Fibroblast of lung (primary cell): Measurements from ENCODE around the gene AMIGO3. TPM values are rescaled to one million over a fixed set of nuclear protein-coding genes. Genes with fewer than 3 reads are reported as not detected.

Source experiments
- DNase-seq, 2 donors: peaks; one replicate each; pipeline versions ENCODE4 v3.0.0 to v3.0.0-alpha.2; 2010; ENCODE audit warnings: low read depth in 2 of 2
- H2AFZ ChIP-seq: 2 replicates; pipeline ENCODE4 v1.5.1; 2012; ENCODE audit warnings: low read length, control low read depth, inconsistent platforms
- H3K27ac ChIP-seq: 2 replicates; pipeline ENCODE4 v1.5.1; 2011; ENCODE audit warnings: low read length, control low read depth; ENCODE audit not compliant: insufficient read depth
- H3K27me3 ChIP-seq: 2 replicates; pipeline ENCODE4 v1.5.1; 2011; ENCODE audit warnings: mild to moderate bottlenecking, low read length; ENCODE audit not compliant: control insufficient read depth, insufficient read depth
- H3K36me3 ChIP-seq: 2 replicates; pipeline ENCODE4 v1.5.1; 2011; ENCODE audit warnings: low read length; ENCODE audit not compliant: control insufficient read depth, insufficient read depth
- H3K4me1 ChIP-seq: 2 replicates; pipeline ENCODE4 v1.5.1; 2011; ENCODE audit warnings: low read length; ENCODE audit not compliant: control insufficient read depth, insufficient read depth; ENCODE audit errors: extremely low read depth
- H3K4me2 ChIP-seq: 2 replicates; pipeline ENCODE4 v1.5.1; 2011; ENCODE audit warnings: low read length, control low read depth; ENCODE audit not compliant: insufficient read depth; ENCODE audit errors: extremely low read depth
- H3K4me3 ChIP-seq, 4 experiments: fragments of 200-600 bp in 1 of 4; sonication (generic) in 1 of 4; replicated peaks in 1 of 4; 2 replicates each; pipeline ENCODE4 v1.5.1; 2011 to 2016; ENCODE audit warnings: low read length in 4 of 4, low read depth in 3 of 4, mild to moderate bottlenecking in 3 of 4, control low read depth in 2 of 4, inconsistent platforms in 1 of 4, mixed read lengths in 1 of 4; ENCODE audit not compliant: insufficient read depth in 1 of 4; ENCODE audit errors: control extremely low read depth in 1 of 4
- H3K79me2 ChIP-seq: 2 replicates; pipeline ENCODE4 v1.5.1; 2012; ENCODE audit warnings: mild to moderate bottlenecking, low read length, inconsistent platforms; ENCODE audit not compliant: control insufficient read depth, insufficient read depth
- H3K9ac ChIP-seq: 2 replicates; pipeline ENCODE4 v1.5.1; 2011; ENCODE audit warnings: mild to moderate bottlenecking, low read length, control low read depth; ENCODE audit not compliant: insufficient read depth
- H3K9me3 ChIP-seq: 2 replicates; pipeline ENCODE4 v1.5.1; 2012; ENCODE audit warnings: low read depth, low read length; ENCODE audit not compliant: control insufficient read depth, insufficient read depth
- H4K20me1 ChIP-seq: 2 replicates; pipeline ENCODE4 v1.5.1; 2011; ENCODE audit warnings: low read length; ENCODE audit not compliant: control insufficient read depth, insufficient read depth; ENCODE audit errors: extremely low read depth
- EZH2 ChIP-seq: IDR thresholded peaks from 2 replicates; pipeline ENCODE4 v1.5.1; 2012; ENCODE audit warnings: low read length, control low read depth, mild to moderate bottlenecking; ENCODE audit errors: missing control alignments
- polyA plus RNA-seq, 2 donors: library from polyadenylated mRNA; depleted of rRNA in 1 of 2; stranded (reverse) in 1 of 2; unstranded in 1 of 2; fragments of >200 nt; gene quantifications; 2 replicates each; pipeline ENCODE4 v1.2.1, GENCODE V29; 2011 to 2012; ENCODE audit warnings: missing spikeins in 1 of 2
- total RNA-seq: library from RNA; depleted of rRNA; stranded (reverse); fragments of >200 nt; gene quantifications from 2 replicates; pipeline ENCODE4 v1.2.1, GENCODE V29; 2014
- TF ChIP-seq, protein P1 (sequence below), 2 donors: IDR thresholded peaks in 1 of 2; conservative IDR thresholded peaks in 1 of 2; 1 replicate in 1 of 2; 2 replicates in 1 of 2; pipeline ENCODE4 v1.5.1; 2011 to 2012; ENCODE audit warnings: low read length in 2 of 2, control low read depth in 1 of 2, inconsistent platforms in 1 of 2, low read depth in 1 of 2, mild to moderate bottlenecking in 1 of 2

The AMIGO3 gene
- total and polyA plus RNA-seq, 2 donors (not counting 1 experiment from before 2014, with no cell fraction given): 0.33 TPM; not detected in 1

DNA sequence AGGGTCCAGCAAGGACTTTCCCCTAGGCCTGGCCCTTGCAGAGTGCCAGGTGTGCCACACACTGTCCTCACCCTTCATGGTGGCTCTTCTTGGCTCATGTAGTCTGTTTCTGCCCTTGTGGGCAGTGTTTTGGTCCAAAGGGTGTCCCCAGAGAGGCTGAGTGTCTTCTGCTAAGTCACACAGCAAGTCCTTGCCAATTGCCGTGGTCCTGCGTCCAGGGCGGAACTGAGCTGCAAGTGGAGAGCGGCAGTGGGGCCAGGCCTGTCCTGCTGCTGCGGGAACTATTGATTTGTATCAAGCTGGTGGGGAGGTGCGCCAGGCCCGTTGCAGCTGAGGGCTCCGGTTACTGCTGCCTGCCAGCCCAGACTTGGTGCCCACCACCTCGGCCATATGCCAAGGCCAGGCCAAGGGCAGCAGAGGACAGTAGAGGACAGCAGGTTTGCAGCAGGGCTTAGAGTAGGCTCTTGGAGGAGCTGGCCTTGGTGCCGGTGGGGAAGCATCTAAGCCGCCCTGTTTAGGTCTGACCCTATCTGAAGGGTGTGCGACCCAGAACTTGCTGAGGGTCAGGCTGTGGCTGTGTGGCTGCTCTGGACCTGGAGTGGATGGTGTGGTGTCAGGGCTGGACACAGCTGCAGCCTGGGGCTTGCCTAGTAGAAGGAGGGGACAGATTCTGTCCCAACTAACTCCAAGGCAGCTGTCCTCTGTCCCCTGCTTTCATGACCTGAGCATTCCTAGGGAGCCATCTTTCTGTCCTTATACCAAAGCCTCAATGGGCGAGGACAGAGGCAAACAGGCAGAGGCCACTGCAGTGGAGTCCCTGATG, 4.5 kb downstream of the AMIGO3 start:
- H3K9me3 ChIP-seq: no peaks in the 10 kb centered on the region
- H3K27me3 ChIP-seq: no peaks in the 10 kb centered on the region
- no peaks in the 10 kb centered on the region for H3K79me2 ChIP-seq
- no peak overlapping the region for H2AFZ ChIP-seq
- no peaks in the 10 kb centered on the region for H4K20me1 ChIP-seq
- no peak overlapping the region for H3K4me3 ChIP-seq
- TF ChIP-seq, protein P1, sequence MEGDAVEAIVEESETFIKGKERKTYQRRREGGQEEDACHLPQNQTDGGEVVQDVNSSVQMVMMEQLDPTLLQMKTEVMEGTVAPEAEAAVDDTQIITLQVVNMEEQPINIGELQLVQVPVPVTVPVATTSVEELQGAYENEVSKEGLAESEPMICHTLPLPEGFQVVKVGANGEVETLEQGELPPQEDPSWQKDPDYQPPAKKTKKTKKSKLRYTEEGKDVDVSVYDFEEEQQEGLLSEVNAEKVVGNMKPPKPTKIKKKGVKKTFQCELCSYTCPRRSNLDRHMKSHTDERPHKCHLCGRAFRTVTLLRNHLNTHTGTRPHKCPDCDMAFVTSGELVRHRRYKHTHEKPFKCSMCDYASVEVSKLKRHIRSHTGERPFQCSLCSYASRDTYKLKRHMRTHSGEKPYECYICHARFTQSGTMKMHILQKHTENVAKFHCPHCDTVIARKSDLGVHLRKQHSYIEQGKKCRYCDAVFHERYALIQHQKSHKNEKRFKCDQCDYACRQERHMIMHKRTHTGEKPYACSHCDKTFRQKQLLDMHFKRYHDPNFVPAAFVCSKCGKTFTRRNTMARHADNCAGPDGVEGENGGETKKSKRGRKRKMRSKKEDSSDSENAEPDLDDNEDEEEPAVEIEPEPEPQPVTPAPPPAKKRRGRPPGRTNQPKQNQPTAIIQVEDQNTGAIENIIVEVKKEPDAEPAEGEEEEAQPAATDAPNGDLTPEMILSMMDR (conservative IDR thresholded peaks at IDR 0.05 in 1 of 2, IDR thresholded peaks at IDR 0.05 in 1 of 2; ENCODE audit: low read depth in 1 of 2, low read length in 2 of 2): no peak
- TF ChIP-seq EZH2: no peak
- peaks cover 6% of the 10 kb centered on the region for H3K36me3 ChIP-seq
- peaks cover 5% of the 10 kb centered on the region for H3K4me1 ChIP-seq
- H3K27ac ChIP-seq: no peak overlapping the region
- H3K4me2 ChIP-seq: no peak overlapping the region
- DNase-seq: no peak
- no peak overlapping the region for H3K9ac ChIP-seq

DNA sequence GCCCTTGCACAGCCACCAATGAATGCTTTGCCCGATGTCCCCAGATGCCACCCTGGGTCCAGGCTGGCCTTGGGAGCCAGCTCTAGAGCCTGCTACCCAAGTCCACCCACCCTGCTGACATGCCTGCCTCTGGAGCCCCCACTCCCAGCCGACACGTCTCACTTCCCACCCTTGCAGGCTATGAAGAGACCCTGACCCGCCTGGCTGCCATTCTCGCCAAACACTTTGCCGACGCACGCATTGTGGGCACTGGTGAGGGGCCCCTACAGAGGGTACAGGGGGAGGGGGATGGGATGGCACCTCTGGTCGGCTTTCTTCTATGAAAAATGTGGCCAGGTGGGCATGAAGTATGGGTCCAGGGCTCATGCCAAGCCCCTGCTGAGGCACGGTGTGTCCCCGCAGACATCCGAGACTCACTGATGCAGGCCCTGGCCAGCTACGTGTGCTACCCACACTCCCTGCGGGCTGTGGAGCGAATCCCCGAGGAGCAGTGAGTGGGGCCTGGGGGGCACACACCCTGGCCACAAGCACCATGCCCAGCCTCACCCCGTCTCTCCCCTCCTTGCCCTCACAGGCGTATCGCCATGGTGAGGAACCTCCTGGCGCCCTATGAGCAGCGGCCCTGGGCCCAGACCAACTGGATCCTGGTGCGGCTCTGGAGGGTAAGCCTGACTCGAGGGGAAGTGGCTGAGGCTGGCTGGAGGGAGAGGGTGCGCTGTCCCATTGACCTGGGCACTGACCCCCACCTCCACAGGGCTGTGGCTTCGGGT, 6.0 kb downstream of the AMIGO3 start:
- no peaks in the 10 kb centered on the region for H3K9me3 ChIP-seq
- H4K20me1 ChIP-seq: no peaks in the 10 kb centered on the region
- no peaks in the 10 kb centered on the region for H3K79me2 ChIP-seq
- no peaks in the 10 kb centered on the region for H3K4me1 ChIP-seq
- H3K4me3 ChIP-seq: no peak overlapping the region
- no peak overlapping the region for H3K9ac ChIP-seq
- no peaks in the 10 kb centered on the region for H3K27me3 ChIP-seq
- DNase-seq: no peak
- no peak for TF ChIP-seq EZH2
- TF ChIP-seq, protein P1 (conservative IDR thresholded peaks at IDR 0.05 in 1 of 2, IDR thresholded peaks at IDR 0.05 in 1 of 2; ENCODE audit: low read depth in 1 of 2, low read length in 2 of 2): no peak
- peaks cover 6% of the 10 kb centered on the region for H3K36me3 ChIP-seq
- H3K27ac ChIP-seq: no peak overlapping the region
- H2AFZ ChIP-seq: no peak overlapping the region
- H3K4me2 ChIP-seq: no peak overlapping the region

DNA sequence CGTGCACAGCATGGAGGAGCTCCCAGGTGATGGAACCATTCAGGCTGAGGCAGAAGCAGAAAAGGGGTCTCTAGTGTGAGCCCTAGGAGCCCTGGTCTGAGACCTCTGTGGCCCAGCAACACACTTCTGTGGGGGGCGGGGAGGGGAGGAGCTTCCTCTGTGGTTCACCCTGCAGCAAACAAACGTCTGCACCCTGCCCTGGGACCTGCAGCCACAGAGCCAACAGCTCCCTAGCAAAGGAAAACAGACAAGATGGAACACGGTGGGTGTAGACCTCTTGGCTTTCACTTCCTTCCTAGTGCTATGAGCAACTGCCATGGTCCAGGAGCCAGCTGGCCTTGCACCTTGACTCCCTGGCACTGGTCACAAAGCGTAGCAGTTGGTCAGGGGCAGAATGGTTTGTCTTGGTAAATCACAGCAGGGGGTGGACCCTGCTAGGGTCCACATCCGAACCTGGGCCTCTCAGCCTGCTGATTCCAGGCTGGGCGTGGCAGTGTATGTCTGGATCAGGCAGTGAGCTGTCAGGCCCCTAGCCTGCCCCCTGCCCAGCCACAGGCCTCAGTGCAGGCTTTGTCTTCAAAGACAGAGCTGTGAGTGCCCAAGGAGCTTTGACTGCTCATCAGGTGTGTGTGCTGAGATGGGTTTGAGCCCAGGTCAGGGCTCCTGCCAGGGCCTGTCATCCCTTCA, 6.7 kb downstream of the AMIGO3 start:
- Histone ChIP-seq H3K9me3 (no peaks in the 10 kb centered on the region), H3K4me3 (no peak overlapping the region), H4K20me1 (no peaks in the 10 kb centered on the region), H3K9ac (no peak overlapping the region), H3K79me2 (no peaks in the 10 kb centered on the region), H3K36me3 (peaks cover 4% of the 10 kb centered on the region), H3K27ac (no peak overlapping the region), H3K4me2 (no peak overlapping the region), H3K27me3 (no peaks in the 10 kb centered on the region), H3K4me1 (no peaks in the 10 kb centered on the region), H2AFZ (no peak overlapping the region)
- no peak for TF ChIP-seq EZH2
- TF ChIP-seq, protein P1 (conservative IDR thresholded peaks at IDR 0.05 in 1 of 2, IDR thresholded peaks at IDR 0.05 in 1 of 2; ENCODE audit: low read depth in 1 of 2, low read length in 2 of 2): no peak
- no peak for DNase-seq
